ENCODE results near the gene ORC5. TPM values are rescaled to one million over a fixed set of nuclear protein-coding genes. Genes with fewer than 3 reads are reported as not detected.

Gene ORC5
- total RNA-seq, result 10 to 100 TPM; 15.1 to 18.0 TPM

DNA sequence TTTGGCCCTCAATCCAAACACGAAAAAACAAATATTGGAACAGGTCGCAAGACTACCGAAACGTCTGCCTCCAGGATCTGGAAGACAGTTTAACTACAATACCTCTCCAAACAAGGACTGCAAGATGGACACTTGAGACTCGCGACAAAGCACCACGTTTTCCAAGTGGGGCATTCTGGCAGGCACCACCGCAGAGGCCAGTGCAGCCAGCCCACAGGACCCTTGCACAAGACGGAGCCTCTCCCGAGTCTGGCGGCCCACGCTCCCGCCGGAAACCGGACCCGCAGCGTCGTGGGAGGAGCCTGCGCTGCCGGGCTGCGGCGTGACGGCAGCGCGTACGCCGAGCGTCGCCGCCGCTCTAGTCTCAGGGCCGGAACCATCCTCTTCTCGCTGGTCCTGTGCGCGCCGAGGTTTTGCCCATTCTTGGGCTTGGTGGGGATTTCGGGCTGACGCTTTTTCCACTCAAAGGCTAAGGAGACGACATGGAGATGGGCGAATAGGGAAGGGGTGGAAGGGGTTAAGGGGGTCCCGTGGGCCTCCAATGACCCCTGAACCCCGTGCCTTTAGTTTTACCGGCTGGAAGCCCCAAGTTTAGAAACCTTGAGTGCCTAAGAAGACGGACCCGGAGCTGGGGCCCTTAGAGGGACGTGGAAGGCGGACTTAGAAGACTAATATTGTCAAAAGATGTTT lies at the start of gene ORC5:
TSS of gene ORC5 (minus strand) at position 283 of the 690 bp plus-strand sequence. CDS start at position 174, 109 bp downstream.

Other genes starting within 250 kb of the ORC5 start
- gene RELN, start 218.4 kb downstream of the ORC5 start, total RNA-seq, result not detected
- not detected for gene LHFPL3, start 120.6 kb upstream of the ORC5 start, total RNA-seq

All from activated naive CD4-positive, alpha-beta T cell treated with anti-CD3 and anti-CD28 coated beads, Interleukin-2, amount 10 ng/mL, durations not matched to agents 5 hours and 36 hours (primary cell).